Breast epithelium (tissue), 4 donors: ENCODE data around the gene VPS18. TPM values are rescaled to one million over a fixed set of nuclear protein-coding genes. Genes with fewer than 3 reads are reported as not detected.

Source experiments
- DNase-seq, 2 donors: peaks; one replicate each; pipeline ENCODE4 v3.0.0-alpha.2; 2019; ENCODE audit warnings: low spot score in 2 of 2
- H3K27ac ChIP-seq, 2 donors: fragments of 200-600 bp; sonication (generic) in 1 of 2; one replicate each; pipeline ENCODE4 v1.5.1; 2016 to 2019; ENCODE audit warnings: mild to moderate bottlenecking in 1 of 2
- H3K27me3 ChIP-seq, 2 donors: fragments of 200-600 bp; sonication (generic) in 1 of 2; one replicate each; pipeline versions ENCODE4 v1.5.1 to v1.6.0; 2017 to 2019; ENCODE audit warnings: control low read depth in 1 of 2, mild to moderate bottlenecking in 1 of 2
- H3K36me3 ChIP-seq: fragments of 200-600 bp; one replicate; pipeline ENCODE4 v1.5.1; 2019
- H3K4me1 ChIP-seq, 2 donors: fragments of 200-600 bp; sonication (generic); one replicate each; pipeline ENCODE4 v1.5.1; 2016 to 2019; ENCODE audit warnings: control low read depth in 1 of 2
- H3K4me3 ChIP-seq, 3 donors: fragments of 200-600 bp; sonication (generic); 1 replicate in 2 of 3; 2 replicates in 1 of 3; pipeline ENCODE4 v1.5.1; 2016 to 2019; ENCODE audit warnings: mild to moderate bottlenecking in 3 of 3, moderate library complexity in 2 of 3
- H3K9me3 ChIP-seq, 2 donors: fragments of 200-600 bp; sonication (generic) in 1 of 2; one replicate each; pipeline ENCODE4 v1.5.1; 2016 to 2019; ENCODE audit warnings: control low read depth in 1 of 2
- CTCF ChIP-seq, 3 donors: fragments of 450-650 bp; IDR thresholded peaks; one replicate each; pipeline ENCODE4 v1.5.1; 2016 to 2017; ENCODE audit warnings: antibody characterized with exemption in 3 of 3, mild to moderate bottlenecking in 3 of 3, moderate library complexity in 3 of 3
- POLR2A ChIP-seq: fragments of 450-650 bp; IDR thresholded peaks from one replicate; pipeline ENCODE4 v1.6.1; 2016; ENCODE audit warnings: antibody characterized with exemption, mild to moderate bottlenecking, moderate library complexity
- POLR2AphosphoS5 ChIP-seq, 3 donors: sonication (generic); formaldehyde crosslinking; IDR thresholded peaks; one replicate each; pipeline ENCODE4 v1.6.1; 2017; ENCODE audit warnings: antibody characterized with exemption in 3 of 3
- intact Hi-C: fragments of 100-400 bp; cut with DNase I; formaldehyde crosslinking; loops from one replicate; pipeline ENCODE4 v1.15.1; 2023; ENCODE audit warnings: low total_unique reads
- total RNA-seq, 3 donors: library from RNA; depleted of rRNA; stranded (reverse); fragments of >200 nt; gene quantifications; one replicate each; pipeline ENCODE4 v1.1.0, GENCODE V29; 2016

The VPS18 gene
- total RNA-seq = 10 to 100 TPM; 23.2 to 25.0 (median 23.9) TPM

GRCh38 chr15:40893733-40894680, at the start of gene VPS18:
Gene VPS18 (plus strand): TSS chr15:40894450. CDS start chr15:40894769, 319 bp downstream.
- peaks cover 5% of the 10 kb centered on the region for H3K36me3 ChIP-seq
- no peaks in the 10 kb centered on the region for H3K27me3 ChIP-seq
- peak; percentile 98 to 99 for DNase-seq
- intact Hi-C loops = loop anchor here (1.0 kb wide), 1 partner anchor 18 kb away; no protein-coding TSS in a partner anchor
- H3K4me3 ChIP-seq = peak within 1 kb of the TSS; percentile 77 to 95 (median 86)
- H3K27ac ChIP-seq = peak within 1 kb of the TSS; percentile 91 to 96
- H3K4me1 ChIP-seq = peaks cover 5 to 10% of the 10 kb centered on the region in 2 donors
- TF ChIP-seq POLR2A = peak; percentile 57
- peak; percentile 99 to 100 (median 99) for TF ChIP-seq CTCF (IDR thresholded peaks at IDR 0.05)
- peak; percentile 67 to 90 (median 89) for TF ChIP-seq POLR2AphosphoS5 (IDR thresholded peaks at IDR 0.05)
- no peaks in the 10 kb centered on the region for H3K9me3 ChIP-seq

- peak overlapping the region; percentile 94 to 96 for H3K27ac ChIP-seq
- intact Hi-C loops = loop anchor here (2.0 kb wide), 1 partner anchor 44 kb away; no protein-coding TSS in a partner anchor
- peak overlapping the region; percentile 49 to 80 (median 68) for H3K4me3 ChIP-seq
- TF ChIP-seq POLR2A = no peak
- no peak for TF ChIP-seq CTCF (IDR thresholded peaks at IDR 0.05)
- no peak for TF ChIP-seq POLR2AphosphoS5 (IDR thresholded peaks at IDR 0.05)
- no peaks in the 10 kb centered on the region for H3K4me1 ChIP-seq
- no peaks in the 10 kb centered on the region for H3K27me3 ChIP-seq
- no peaks in the 10 kb centered on the region for H3K36me3 ChIP-seq
- H3K9me3 ChIP-seq = no peaks in the 10 kb centered on the region
- peak in 1 of 2 donors; percentile 60 for DNase-seq
Measured at GRCh38 chr15:40844696-40845030, 49.6 kb upstream of the VPS18 start.

GRCh38 chr15:40845036-40845435, 49.2 kb upstream of the VPS18 start:
- H3K9me3 ChIP-seq = no peaks in the 10 kb centered on the region
- TF ChIP-seq CTCF (IDR thresholded peaks at IDR 0.05) (no peak), POLR2AphosphoS5 (IDR thresholded peaks at IDR 0.05) (no peak), POLR2A (no peak)
- peak overlapping the region; percentile 49 to 80 (median 68) for H3K4me3 ChIP-seq
- no peak for DNase-seq
- no peaks in the 10 kb centered on the region for H3K27me3 ChIP-seq
- H3K4me1 ChIP-seq = no peaks in the 10 kb centered on the region
- intact Hi-C loops = loop anchor here (2.0 kb wide), 1 partner anchor 44 kb away; no protein-coding TSS in a partner anchor
- peak overlapping the region; percentile 94 to 96 for H3K27ac ChIP-seq
- no peaks in the 10 kb centered on the region for H3K36me3 ChIP-seq

GRCh38 chr15:40845511-40846284, 48.6 kb upstream of the VPS18 start:
- H3K27me3 ChIP-seq = no peaks in the 10 kb centered on the region
- no peaks in the 10 kb centered on the region for H3K9me3 ChIP-seq
- H3K36me3 ChIP-seq = no peaks in the 10 kb centered on the region
- H3K4me1 ChIP-seq = no peaks in the 10 kb centered on the region
- peak overlapping the region; percentile 94 to 96 for H3K27ac ChIP-seq
- peak; percentile 85 to 93 for DNase-seq
- intact Hi-C loops = loop anchor here (2.0 kb wide), 1 partner anchor 45 kb away; no protein-coding TSS in a partner anchor
- peak; percentile 37 for TF ChIP-seq POLR2A
- peak in 2 of 3 donors; percentile 53 to 91 for TF ChIP-seq POLR2AphosphoS5 (IDR thresholded peaks at IDR 0.05)
- no peak for TF ChIP-seq CTCF (IDR thresholded peaks at IDR 0.05)
- peak overlapping the region in 2 of 3 donors; percentile 68 to 80 for H3K4me3 ChIP-seq
